ENCODE measurements around the gene DNHD1. TPM values are rescaled to one million over a fixed set of nuclear protein-coding genes. Genes with fewer than 3 reads are reported as not detected.

Gene DNHD1
- total and polyA plus RNA-seq, 2 experiments from 2014 or later: 3.6 to 9.6 TPM

- TF ChIP-seq ETS1 (IDR thresholded peaks at IDR 0.05) (no peak), ZNF114 (CRISPR knock-in tag; IDR thresholded peaks at IDR 0.05) (no peak), NANOG (IDR thresholded peaks at IDR 0.05; ENCODE audit: borderline replicate concordance) (no peak), ZNF331 (CRISPR knock-in tag; IDR thresholded peaks at IDR 0.05; ENCODE audit: low read depth) (no peak), EZH2 (IDR thresholded peaks at IDR 0.05; ENCODE audit: low read depth, unreplicated experiment) (no peak), POLR2AphosphoS5 (IDR thresholded peaks at IDR 0.05; ENCODE audit: low read depth) (no peak)
Observed at GRCh38 chr11:6538456-6538855, 41.4 kb downstream of the DNHD1 start (continued).

DNA sequence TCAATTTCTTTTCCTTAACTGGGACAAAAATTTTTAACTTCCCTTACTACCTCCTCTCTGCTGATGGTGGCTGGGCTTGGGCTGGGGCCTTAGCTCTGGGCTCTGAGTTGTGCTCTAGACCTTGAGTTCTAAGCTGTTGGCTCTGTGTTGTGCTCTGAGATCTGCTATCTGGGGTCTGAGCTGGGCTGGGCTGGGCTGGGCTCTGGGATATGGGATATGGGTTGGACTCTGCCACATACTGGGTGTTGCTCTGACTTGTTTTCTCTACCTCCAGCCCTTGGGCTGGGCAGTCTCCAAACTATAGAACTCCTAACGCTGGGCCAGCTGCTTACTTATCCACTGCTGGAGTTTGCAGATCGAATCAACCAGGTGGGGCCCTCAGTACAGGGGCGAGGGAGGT lies 41.9 kb downstream of the DNHD1 start:
- Histone ChIP-seq H3K27me3 (ENCODE audit: insufficient read depth) (no peaks in the 10 kb centered on the region), H3K79me2 (replicated peaks; ENCODE audit: insufficient read depth) (no peaks in the 10 kb centered on the region), H3K4me1 (ENCODE audit: insufficient read depth) (no peaks in the 10 kb centered on the region), H2AFZ (no peak overlapping the region), H3K4me3 (no peak overlapping the region), H3F3A (replicated peaks; ENCODE audit: low read depth) (no peaks in the 10 kb centered on the region), H3K9me2 (ENCODE audit: insufficient read depth) (no peaks in the 10 kb centered on the region), H4K20me1 (replicated peaks; ENCODE audit: insufficient read depth) (no peaks in the 10 kb centered on the region), H3K27ac (ENCODE audit: low read depth) (no peak overlapping the region), H3K4me2 (no peak overlapping the region), H3K36me3 (ENCODE audit: insufficient read depth) (no peaks in the 10 kb centered on the region)
- DNase-seq (ENCODE audit: low spot score): no peak
- peak; percentile 38 for ATAC-seq
- peaks cover 7% of the 10 kb centered on the region for H3K27me3 Mint-ChIP-seq (ENCODE audit: insufficient read depth, low read depth, poor library complexity)
- no peaks in the 10 kb centered on the region for H3K9me3 Mint-ChIP-seq
- peaks cover 17% of the 10 kb centered on the region for H3K4me1 Mint-ChIP-seq
- H3K4me3 Mint-ChIP-seq: no peak overlapping the region
- H3K27ac Mint-ChIP-seq: 0 out of 2 replicates have a peak overlapping the region, but pooled peaks have one; percentile 1
- H3K36me3 Mint-ChIP-seq (ENCODE audit: low read depth): no peaks in the 10 kb centered on the region
- no peak for TF ChIP-seq EZH2phosphoT487 (IDR thresholded peaks at IDR 0.05; ENCODE audit: unreplicated experiment)
- TF ChIP-seq ETS1 (IDR thresholded peaks at IDR 0.05): no peak
- no peak for TF ChIP-seq ZNF331 (CRISPR knock-in tag; IDR thresholded peaks at IDR 0.05; ENCODE audit: low read depth)
- no peak for TF ChIP-seq JUNB (IDR thresholded peaks at IDR 0.05; ENCODE audit: unreplicated experiment)
- no peak for TF ChIP-seq ZNF114 (CRISPR knock-in tag; IDR thresholded peaks at IDR 0.05)
- no peak for TF ChIP-seq POLR2AphosphoS5 (IDR thresholded peaks at IDR 0.05; ENCODE audit: low read depth)
- no peak for TF ChIP-seq NANOG (IDR thresholded peaks at IDR 0.05; ENCODE audit: borderline replicate concordance)
- TF ChIP-seq STAT1 (IDR thresholded peaks at IDR 0.05; ENCODE audit: unreplicated experiment): no peak
- no peak for TF ChIP-seq EZH2 (IDR thresholded peaks at IDR 0.05; ENCODE audit: low read depth, unreplicated experiment)
- TF ChIP-seq REST (IDR thresholded peaks at IDR 0.05; ENCODE audit: unreplicated experiment): no peak
- TF ChIP-seq CREB1 (CRISPR knock-in tag; IDR thresholded peaks at IDR 0.05; ENCODE audit: low read depth): no peak
- TF ChIP-seq ZNF462 (CRISPR knock-in tag; IDR thresholded peaks at IDR 0.05): no peak
